Motor neuron (in vitro differentiated cells): ENCODE measurements around the gene XAB2. TPM values are rescaled to one million over a fixed set of nuclear protein-coding genes. Genes with fewer than 3 reads are reported as not detected.

Experiments
- total RNA-seq, 8 experiments: library from RNA; unstranded; fragments of 300-600 nt; gene quantifications; 2 replicates each; pipeline versions ENCODE4 v1.2.3 to v1.2.4, GENCODE V29; 2022

The XAB2 gene
- total RNA-seq, 8 experiments from 2014 or later, result 9.2 to 38.7 (median 22.6) TPM

Other genes starting within 250 kb of the XAB2 start
- 1 to 10 TPM; 2.1 to 6.4 (median 3.2) TPM for gene PEX11G, start 140.5 kb downstream of the XAB2 start, total RNA-seq
- gene ZNF358, start 113.4 kb downstream of the XAB2 start, total RNA-seq, result 10 to 100 TPM in 7 of 8 experiments, 1 to 10 TPM in 1; 8.4 to 44.2 (median 26.5) TPM
- gene MCOLN1, start 106.9 kb downstream of the XAB2 start, total RNA-seq, result 10 to 100 TPM in 3 of 8 experiments, 1 to 10 TPM in 5; 4.9 to 31.1 (median 8.4) TPM
- 10 to 100 TPM; 38.4 to 75.7 (median 49.0) TPM for gene PNPLA6, start 93.8 kb downstream of the XAB2 start, total RNA-seq
- gene CAMSAP3, start 33.7 kb downstream of the XAB2 start, total RNA-seq, result 1 to 10 TPM in 7 of 8 experiments, under 1 TPM in 1; 0.46 to 7.9 (median 4.3) TPM
- gene PET100, start 248 bp upstream of the XAB2 start, total RNA-seq, result 100 to 1,000 TPM in 6 of 8 experiments, 10 to 100 TPM in 2; 94.6 to 240 (median 105) TPM
- 1 to 10 TPM in 1 of 8 experiments, under 1 TPM in 2, not detected in 5; 0.16 to 1.2 (median 0.32) TPM for gene PCP2, start 4.2 kb upstream of the XAB2 start, total RNA-seq
- 10 to 100 TPM in 2 of 8 experiments, 1 to 10 TPM in 6; 1.4 to 38.5 (median 3.5) TPM for gene STXBP2, start 7.6 kb upstream of the XAB2 start, total RNA-seq
- gene RETN, start 39.5 kb upstream of the XAB2 start, total RNA-seq, result not detected
- gene MCEMP1, start 47.5 kb upstream of the XAB2 start, total RNA-seq, result under 1 TPM in 2 of 8 experiments, not detected in 6; 0.13 to 0.85 TPM
- 100 to 1,000 TPM in 4 of 8 experiments, 10 to 100 TPM in 4; 54.1 to 192 (median 109) TPM for gene TRAPPC5, start 51.3 kb upstream of the XAB2 start, total RNA-seq
- under 1 TPM in 7 of 8 experiments, not detected in 1; 0.11 to 0.59 (median 0.32) TPM for gene FCER2, start 72.6 kb upstream of the XAB2 start, total RNA-seq
- gene CLEC4G, start 102.6 kb upstream of the XAB2 start, total RNA-seq, result under 1 TPM in 1 of 8 experiments, not detected in 7; 0.20 TPM
- gene CD209, start 118.0 kb upstream of the XAB2 start, total RNA-seq, result under 1 TPM in 6 of 8 experiments, not detected in 2; 0.09 to 0.57 (median 0.14) TPM
- gene CLEC4M, start 133.7 kb upstream of the XAB2 start, total RNA-seq, result under 1 TPM in 4 of 8 experiments, not detected in 4; 0.10 to 0.71 (median 0.24) TPM
- 10 to 100 TPM in 7 of 8 experiments, 1 to 10 TPM in 1; 7.7 to 25.7 (median 16.7) TPM for gene EVI5L, start 200.7 kb upstream of the XAB2 start, total RNA-seq
- 1 to 10 TPM in 5 of 8 experiments, under 1 TPM in 3; 0.27 to 6.4 (median 1.3) TPM for gene PRR36, start 244.8 kb upstream of the XAB2 start, total RNA-seq